ENCODE data around the gene BEND3. TPM values are rescaled to one million over a fixed set of nuclear protein-coding genes. Genes with fewer than 3 reads are reported as not detected.
A peak's percentile ranks its signal among the peaks of the same experiment; 100 is the strongest.

BEND3 gene
- total RNA-seq, 4 donors from 2014 or later, result 1.3 to 2.7 (median 2.2) TPM

DNA sequence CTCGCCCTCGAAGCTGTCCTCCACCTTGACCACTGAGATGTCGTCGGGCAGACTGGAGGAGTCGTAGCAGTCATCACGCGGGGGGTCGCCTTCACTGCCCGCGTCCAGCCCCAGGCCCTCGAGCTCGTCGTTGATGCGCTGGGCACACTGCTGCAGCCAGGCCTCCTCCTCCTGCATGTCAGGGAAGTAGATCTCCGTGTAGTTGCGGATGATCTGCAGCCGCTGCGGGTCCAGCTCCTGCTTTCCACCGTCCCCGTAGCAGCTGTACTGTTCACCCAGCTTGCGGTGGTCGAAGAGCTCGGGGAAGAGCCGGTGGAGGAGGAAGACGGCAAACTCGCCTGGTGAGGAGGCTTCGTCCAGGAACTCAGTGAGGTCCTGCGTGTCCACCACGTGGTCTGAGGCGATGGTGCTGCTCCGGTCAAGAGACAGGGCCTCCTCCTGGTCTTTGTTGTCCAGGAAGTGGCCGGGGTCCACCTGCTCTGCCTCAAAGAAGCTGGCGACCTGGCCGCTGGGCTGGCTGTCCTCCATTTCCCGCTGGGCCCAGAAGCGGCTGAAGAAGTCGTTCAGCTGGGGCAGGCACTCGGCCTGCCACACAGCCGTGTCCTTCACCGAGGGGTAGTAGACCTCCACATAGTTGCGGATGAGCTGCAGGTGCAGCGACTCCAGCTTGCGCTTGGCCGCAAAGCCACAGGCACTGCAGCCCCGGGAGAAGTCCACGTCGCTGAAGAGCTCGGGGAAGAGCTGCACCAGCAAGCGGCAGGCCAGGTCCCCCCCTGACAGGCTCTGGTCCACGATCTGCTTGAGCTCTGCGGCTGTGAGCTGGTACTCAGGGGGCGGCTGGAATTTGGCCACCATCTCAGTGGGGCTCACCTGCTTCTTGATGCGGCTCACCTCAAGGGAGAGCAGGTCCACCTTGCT is 45.4 kb downstream of the BEND3 start:
- Histone ChIP-seq H3K9me3 (no peaks in the 10 kb centered on the region), H3K4me1 (peaks cover 0 to 6% (median 0%) of the 10 kb centered on the region in 4 donors), H3K36me3 (peaks cover 0 to 31% (median 0%) of the 10 kb centered on the region in 3 donors), H3K27me3 (no peaks in the 10 kb centered on the region), H3K27ac (no peak overlapping the region), H3K4me3 (no peak overlapping the region)
- 96% methylated on average over 47 to 52 of the region's 53 CpGs for WGBS, 2 donors
- DNase-seq (ENCODE audit: low spot score in 2 of 2), result no peak
- no peak for TF ChIP-seq POLR2A (IDR thresholded peaks at IDR 0.05)

DNA sequence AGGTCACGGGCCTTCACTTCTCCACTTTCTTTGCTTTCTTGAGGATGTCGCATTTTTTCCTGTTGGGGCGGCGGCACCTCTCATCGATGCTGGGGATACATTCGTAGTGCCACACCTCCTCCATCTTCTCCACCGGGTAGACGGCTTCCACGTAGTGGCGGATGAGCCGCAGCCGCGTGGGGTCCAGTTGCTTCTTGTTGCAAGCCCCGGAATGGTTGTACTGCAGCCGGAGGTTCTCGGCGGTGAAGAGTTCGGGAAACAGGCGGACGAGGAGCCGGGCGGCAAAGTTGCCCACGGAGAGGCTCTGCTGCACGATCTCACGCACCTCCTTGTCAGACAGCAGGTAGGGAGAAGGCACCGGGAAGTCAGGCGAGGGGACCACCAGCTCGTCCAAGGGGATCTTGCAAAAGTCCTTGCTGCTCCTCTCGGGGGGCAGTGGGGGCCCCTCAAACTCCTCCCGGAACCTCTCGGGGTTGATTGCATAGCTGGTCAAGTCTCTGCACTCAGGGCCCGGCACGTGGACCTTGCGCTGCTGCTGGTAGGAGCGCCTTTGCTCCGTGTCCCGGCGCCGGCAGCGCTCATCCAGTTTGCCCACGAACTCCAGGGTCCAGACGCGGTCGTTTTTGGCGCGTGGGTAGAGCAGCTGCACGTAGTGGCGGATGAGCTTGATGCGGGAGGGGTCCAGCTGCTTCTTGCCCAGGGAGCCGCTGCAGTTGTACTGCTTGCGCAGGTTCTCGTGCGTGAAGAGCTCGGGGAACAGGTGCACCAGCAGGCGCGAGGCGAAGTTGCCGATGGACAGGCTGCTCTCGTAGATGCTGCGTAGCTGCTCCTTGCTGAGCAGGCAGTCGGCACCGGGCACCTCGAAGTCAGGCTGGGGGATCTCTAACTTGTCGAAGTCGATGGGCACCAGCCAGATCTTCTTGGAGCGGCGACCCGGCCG is 46.4 kb downstream of the BEND3 start:
- Histone ChIP-seq H3K27me3 (no peaks in the 10 kb centered on the region), H3K9me3 (no peaks in the 10 kb centered on the region), H3K4me1 (peaks cover 0 to 12% (median 0%) of the 10 kb centered on the region in 4 donors), H3K27ac (no peak overlapping the region), H3K36me3 (peaks cover 0 to 31% (median 0%) of the 10 kb centered on the region in 3 donors), H3K4me3 (no peak overlapping the region)
- DNase-seq (ENCODE audit: low spot score in 2 of 2), result no peak
- TF ChIP-seq POLR2A (IDR thresholded peaks at IDR 0.05), result no peak
- no peak for TF ChIP-seq EP300 (IDR thresholded peaks at IDR 0.05)
- TF ChIP-seq, protein P1, sequence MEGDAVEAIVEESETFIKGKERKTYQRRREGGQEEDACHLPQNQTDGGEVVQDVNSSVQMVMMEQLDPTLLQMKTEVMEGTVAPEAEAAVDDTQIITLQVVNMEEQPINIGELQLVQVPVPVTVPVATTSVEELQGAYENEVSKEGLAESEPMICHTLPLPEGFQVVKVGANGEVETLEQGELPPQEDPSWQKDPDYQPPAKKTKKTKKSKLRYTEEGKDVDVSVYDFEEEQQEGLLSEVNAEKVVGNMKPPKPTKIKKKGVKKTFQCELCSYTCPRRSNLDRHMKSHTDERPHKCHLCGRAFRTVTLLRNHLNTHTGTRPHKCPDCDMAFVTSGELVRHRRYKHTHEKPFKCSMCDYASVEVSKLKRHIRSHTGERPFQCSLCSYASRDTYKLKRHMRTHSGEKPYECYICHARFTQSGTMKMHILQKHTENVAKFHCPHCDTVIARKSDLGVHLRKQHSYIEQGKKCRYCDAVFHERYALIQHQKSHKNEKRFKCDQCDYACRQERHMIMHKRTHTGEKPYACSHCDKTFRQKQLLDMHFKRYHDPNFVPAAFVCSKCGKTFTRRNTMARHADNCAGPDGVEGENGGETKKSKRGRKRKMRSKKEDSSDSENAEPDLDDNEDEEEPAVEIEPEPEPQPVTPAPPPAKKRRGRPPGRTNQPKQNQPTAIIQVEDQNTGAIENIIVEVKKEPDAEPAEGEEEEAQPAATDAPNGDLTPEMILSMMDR (IDR thresholded peaks at IDR 0.05), result no peak
- WGBS, 2 donors, result 96 to 97% methylated on average over 51 to 68 of the region's 69 CpGs

DNA sequence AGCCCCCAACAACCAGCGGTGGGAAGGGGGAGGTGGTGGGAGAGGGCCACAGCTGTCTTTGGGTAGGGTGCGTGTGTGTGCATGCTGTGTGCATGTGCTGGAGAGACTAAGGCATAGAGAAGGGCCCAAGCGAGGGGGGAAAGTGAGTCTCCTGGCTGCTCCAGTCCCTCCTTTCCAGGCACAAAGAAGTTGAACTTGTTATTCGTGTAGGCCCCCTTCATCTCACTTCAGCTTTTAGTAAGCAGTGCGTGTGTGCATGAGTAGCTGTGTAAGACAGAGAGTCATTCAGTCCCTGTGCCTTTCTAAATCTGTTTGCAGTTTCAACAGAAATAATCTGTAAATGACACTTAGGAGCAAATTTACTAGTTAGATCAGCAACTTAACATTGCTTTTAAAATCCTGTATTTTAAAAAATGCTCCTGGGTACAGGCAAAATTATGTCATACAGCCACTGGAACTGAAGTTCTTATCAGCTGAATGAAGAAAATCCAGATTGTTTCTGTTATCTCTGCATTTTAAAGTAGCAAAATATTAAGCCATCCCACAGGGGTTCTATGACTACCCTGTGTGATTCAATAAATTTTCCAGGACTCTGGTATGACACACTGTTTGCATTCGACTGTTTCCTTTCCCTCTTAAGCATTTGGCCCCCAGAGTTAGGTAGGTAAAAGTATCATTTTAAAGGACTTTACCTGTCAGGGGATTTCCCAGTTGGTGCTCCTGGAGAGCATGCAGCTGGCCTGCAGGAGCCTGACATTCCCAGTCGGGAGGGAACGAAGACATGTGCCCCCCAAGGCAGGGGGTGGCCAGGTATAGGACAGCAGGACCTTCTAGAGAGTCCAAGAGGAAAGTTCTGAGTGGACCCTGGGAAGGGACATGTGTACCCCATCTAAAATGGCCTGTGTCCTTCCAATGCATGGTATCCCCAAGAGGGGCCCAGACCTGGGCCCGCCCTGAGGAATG is 48.3 kb downstream of the BEND3 start:
- DNase-seq (ENCODE audit: low spot score in 2 of 2), result no peak
- no peaks in the 10 kb centered on the region for H3K27me3 ChIP-seq
- no peak overlapping the region for H3K4me3 ChIP-seq
- H3K4me1 ChIP-seq, result peaks cover 0 to 12% (median 0%) of the 10 kb centered on the region in 4 donors
- H3K9me3 ChIP-seq, result no peaks in the 10 kb centered on the region
- WGBS, 2 donors, result 85 to 86% methylated on average over 9 of the region's 9 CpGs
- TF ChIP-seq EP300 (IDR thresholded peaks at IDR 0.05), result no peak
- TF ChIP-seq, protein P1 (IDR thresholded peaks at IDR 0.05), result no peak
- no peak for TF ChIP-seq POLR2A (IDR thresholded peaks at IDR 0.05)
- no peak overlapping the region for H3K27ac ChIP-seq
- H3K36me3 ChIP-seq, result peaks cover 0 to 31% (median 0%) of the 10 kb centered on the region in 3 donors

DNA sequence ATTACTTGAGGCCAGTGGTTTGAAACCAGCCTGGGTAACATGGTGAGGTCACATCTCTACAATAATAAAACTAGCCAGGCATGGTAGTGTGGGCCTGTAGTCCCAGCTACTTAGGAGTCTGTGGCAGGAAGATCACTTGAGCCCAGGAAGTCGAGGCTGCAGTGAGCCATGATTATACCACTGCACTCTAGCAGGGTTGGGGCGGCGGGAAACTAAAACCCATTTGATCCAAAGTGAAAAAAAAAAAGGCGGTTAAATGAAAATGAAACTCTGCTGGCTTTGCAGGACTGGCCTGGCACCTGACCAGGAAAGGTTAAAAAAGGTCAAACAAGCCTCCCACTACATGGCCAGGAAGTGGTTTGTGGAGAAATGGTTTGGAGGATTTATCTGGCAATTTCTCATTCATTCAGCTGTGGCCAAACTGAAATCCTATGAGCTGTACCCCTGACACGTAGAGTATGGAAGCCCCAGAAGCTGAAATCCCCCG is 50.7 kb downstream of the BEND3 start:
- TF ChIP-seq, protein P1 (IDR thresholded peaks at IDR 0.05), result no peak
- TF ChIP-seq POLR2A (IDR thresholded peaks at IDR 0.05) (no peak), EP300 (IDR thresholded peaks at IDR 0.05) (no peak)
- Histone ChIP-seq H3K9me3 (no peaks in the 10 kb centered on the region), H3K4me1 (peaks cover 0 to 12% (median 0%) of the 10 kb centered on the region in 4 donors), H3K36me3 (peaks cover 0 to 15% (median 0%) of the 10 kb centered on the region in 3 donors), H3K27ac (no peak overlapping the region), H3K4me3 (no peak overlapping the region), H3K27me3 (no peaks in the 10 kb centered on the region)
- DNase-seq (ENCODE audit: low spot score in 2 of 2), result peak in 1 of 2 donors; percentile 40
- 4 to 6% methylated on average over 6 of the region's 6 CpGs for WGBS, 2 donors
